SK-N-MC (cell line): ENCODE results near the gene MSRB1.
"Not testable (repeated sequence)": the region's sequence is repeated elsewhere in the genome, so short reads cannot be mapped to it uniquely, and the experiment has no call there.

Experiments
- DNase-seq: peaks from one replicate; pipeline ENCODE4 v3.0.0-alpha.2; 2011; ENCODE audit warnings: low read depth, low spot score
- H3K27ac ChIP-seq: fragments of 200-600 bp; sonication (generic); 2 replicates; pipeline ENCODE4 v1.5.1; 2016; ENCODE audit warnings: mixed run types
- H3K36me3 ChIP-seq: fragments of 200-600 bp; sonication (generic); 2 replicates; pipeline ENCODE4 v1.6.1; 2017; ENCODE audit warnings: antibody characterized with exemption, low read length, mixed read lengths; ENCODE audit not compliant: insufficient read depth
- H3K4me3 ChIP-seq: fragments of 200-600 bp; sonication (generic); 2 replicates; pipeline ENCODE4 v1.5.1; 2016
- H3K9ac ChIP-seq: fragments of 200-600 bp; sonication (generic); 2 replicates; pipeline ENCODE4 v1.8.0; 2017; ENCODE audit warnings: mixed run types, mixed read lengths; ENCODE audit not compliant: insufficient read length
- H3K9me3 ChIP-seq: fragments of 200-600 bp; sonication (generic); 2 replicates; pipeline ENCODE4 v1.6.1; 2017; ENCODE audit warnings: low read depth, mild to moderate bottlenecking, antibody characterized with exemption, low read length, moderate library complexity, mixed read lengths
- EZH2 ChIP-seq: fragments of 200-600 bp; sonication (generic); IDR thresholded peaks from one replicate; pipeline ENCODE4 v1.6.1; 2017; ENCODE audit warnings: antibody characterized with exemption
- FOXP2 ChIP-seq: optimal IDR thresholded peaks from 2 replicates; pipeline ENCODE3; 2011; ENCODE audit warnings: mild to moderate bottlenecking, moderate library complexity; ENCODE audit not compliant: insufficient read depth; ENCODE audit errors: extremely low read length, control extremely low read depth
- POLR2AphosphoS5 ChIP-seq: IDR thresholded peaks from 2 replicates; pipeline ENCODE4 v1.6.1; 2012; ENCODE audit warnings: mild to moderate bottlenecking, low read depth, low read length, borderline replicate concordance

Gene MSRB1

DNA sequence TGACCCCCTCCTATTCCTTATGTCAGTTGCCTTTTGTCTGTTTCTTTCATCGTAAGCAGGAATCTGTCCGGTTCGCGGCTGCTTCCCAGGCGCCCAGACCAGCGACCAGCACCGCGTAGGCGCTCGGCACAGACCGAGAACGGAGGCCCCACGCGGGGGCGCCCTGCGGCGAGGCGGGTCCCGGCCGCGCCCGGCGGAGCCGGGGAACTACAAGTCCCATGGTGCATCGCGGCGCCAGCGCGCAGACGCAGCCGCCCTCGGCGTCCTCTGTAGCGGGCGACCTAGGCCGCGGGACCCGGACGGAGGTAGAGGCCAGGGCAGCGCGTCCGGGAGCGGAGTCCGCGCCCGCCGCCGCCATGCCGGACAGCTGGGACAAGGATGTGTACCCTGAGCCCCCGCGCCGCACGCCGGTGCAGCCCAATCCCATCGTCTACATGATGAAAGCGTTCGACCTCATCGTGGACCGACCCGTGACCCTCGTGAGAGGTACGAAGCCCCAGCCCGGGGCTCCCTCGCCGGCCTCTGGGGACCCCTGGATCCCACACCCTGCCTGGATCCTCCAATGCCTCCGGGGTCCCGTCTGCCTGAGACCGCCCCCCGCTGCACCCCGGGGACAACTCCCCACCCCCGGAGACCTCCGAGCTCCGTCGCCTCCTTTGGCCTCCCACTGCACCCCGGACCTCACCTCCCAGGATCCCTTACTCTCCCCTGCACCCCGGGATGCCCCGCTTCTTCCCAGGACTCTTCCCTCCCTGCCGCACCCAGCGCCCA lies 16.5 kb upstream of the MSRB1 start, which contains the start of gene NDUFB10:
Gene NDUFB10 (plus strand): TSS at position 270 of the 771 bp plus-strand sequence. CDS start 87 bp downstream, at position 357.
- TF ChIP-seq EZH2 = no peak
- no peak for TF ChIP-seq FOXP2
- peak; percentile 85; the same call in 1 of the 2 replicates for TF ChIP-seq POLR2AphosphoS5
- H3K27ac ChIP-seq = peak within 1 kb of the TSS; percentile 70
- DNase-seq = no peak
- no peaks in the 10 kb centered on the region for H3K9me3 ChIP-seq
- H3K4me3 ChIP-seq = peak within 1 kb of the TSS; percentile 98
- peak within 1 kb of the TSS; percentile 94 for H3K9ac ChIP-seq
- peaks cover 27% of the 10 kb centered on the region for H3K36me3 ChIP-seq

DNA sequence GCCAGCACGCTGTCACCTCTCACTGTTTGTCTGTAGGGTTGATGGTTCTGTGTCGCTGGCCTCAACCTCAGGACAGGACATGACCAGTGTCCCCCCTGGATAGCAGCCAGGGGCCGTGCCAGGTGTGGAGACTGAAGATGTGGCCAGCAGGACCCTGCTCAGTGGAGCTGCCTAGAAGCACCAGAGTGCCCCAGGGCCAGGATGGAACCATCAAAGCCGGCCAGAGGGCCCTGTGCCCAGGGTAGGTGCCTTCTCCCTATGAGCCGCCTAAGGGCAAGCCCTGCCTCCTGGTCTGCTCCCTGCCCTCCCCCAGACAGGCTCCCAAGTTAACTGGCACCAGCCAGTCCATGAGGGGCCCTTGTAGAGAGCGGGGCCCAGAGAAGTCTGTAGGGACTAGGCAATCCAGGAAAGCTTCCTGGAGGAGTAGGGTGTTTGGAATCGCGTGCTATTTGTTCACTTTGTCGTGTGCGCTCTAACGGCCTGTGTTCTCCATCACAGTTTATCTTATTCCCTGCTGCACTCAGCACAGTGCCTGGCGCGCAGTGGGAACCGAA lies 15.8 kb upstream of the MSRB1 start:
- Histone ChIP-seq H3K9ac (peak overlapping the region; percentile 94), H3K36me3 (peaks cover 23% of the 10 kb centered on the region), H3K4me3 (peak overlapping the region; percentile 98), H3K27ac (0 out of 2 replicates have a peak overlapping the region, but pooled peaks have one; percentile 27), H3K9me3 (no peaks in the 10 kb centered on the region)
- TF ChIP-seq EZH2 = no peak
- no peak for TF ChIP-seq FOXP2
- no peak for TF ChIP-seq POLR2AphosphoS5
- DNase-seq = no peak

DNA sequence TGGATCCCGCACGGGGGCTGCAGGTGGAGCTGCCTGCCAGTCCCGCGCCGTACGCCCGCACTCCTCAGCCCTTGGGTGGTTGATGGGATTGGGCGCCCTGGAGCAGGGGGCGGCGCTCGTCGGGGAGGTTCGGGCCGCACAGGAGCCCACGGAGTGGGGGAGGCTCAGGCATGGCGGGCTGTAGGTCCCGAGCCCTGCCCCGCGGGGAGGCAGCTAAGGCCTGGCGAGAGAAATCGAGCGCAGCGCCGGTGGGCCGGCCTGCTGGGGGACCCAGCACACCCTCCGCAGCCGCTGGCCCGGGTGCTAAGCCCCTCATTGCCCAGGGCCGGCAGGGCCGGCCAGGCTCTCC lies 15.1 kb upstream of the MSRB1 start:
- H3K9me3 ChIP-seq, DNase-seq: not testable (repeated sequence)

DNA sequence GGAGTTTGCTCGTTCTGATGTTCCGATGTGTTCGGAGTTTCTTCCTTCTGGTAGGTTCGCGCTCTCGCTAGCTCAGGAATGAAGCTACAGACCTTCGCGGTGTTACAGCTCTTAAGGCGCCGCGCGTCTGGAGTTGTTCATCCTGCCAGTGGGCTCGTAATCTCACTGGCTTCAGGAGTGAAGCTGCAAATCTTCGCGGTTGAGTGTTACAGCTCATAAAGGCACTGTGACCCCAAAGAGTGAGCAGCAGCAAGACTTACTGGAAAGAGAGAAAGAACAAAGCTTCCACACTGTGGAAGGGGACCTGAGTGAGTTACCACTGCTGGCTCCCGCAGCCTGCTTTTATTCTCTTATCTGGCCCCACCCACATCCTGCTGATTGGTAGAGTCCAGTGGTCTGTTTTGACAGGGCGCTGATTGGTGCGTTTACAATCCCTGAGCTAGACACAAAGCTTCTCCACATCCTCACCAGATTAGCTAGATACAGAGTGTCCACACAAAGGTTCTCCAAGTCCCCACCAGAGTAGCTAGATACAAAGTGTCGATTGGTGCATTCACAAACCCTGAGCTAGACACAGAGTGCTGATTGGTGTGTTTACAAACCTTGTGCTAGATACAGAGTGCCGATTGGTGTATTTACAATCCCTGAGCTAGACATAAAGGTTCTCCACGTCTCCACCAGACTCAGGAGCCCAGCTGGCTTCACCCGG lies 14.6 kb upstream of the MSRB1 start:
- H3K9me3 ChIP-seq, H3K4me3 ChIP-seq, H3K9ac ChIP-seq, DNase-seq: not testable (repeated sequence)
- H3K27ac ChIP-seq = 0 out of 2 replicates have a peak overlapping the region, but pooled peaks have one; percentile 46
- H3K36me3 ChIP-seq = peaks cover 11% of the 10 kb centered on the region

More for the DNA sequence above, 15.1 kb upstream of the MSRB1 start:
- not testable (repeated sequence) for H3K4me3 ChIP-seq, H3K27ac ChIP-seq, H3K9ac ChIP-seq
- peaks cover 16% of the 10 kb centered on the region for H3K36me3 ChIP-seq

DNA sequence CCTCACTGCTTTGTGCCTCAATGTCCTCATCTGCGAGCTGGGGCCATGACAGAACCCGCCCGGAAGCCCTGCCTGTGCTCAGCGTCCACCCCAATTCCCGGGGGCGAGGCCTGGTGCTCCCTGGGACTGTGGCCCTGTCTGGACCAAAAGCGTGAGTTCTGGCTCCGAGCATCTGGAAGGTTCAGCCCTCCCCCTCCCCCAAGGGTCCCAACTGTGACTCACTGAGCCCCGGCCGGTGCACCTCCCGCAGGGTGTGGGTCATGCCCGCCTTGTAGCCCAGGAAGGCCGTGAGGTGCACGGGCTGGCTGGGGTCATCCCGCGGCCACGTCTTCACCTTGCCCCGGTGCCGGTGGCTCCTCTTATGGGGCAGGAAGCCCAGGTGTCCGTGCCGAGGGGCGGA lies 10.7 kb upstream of the MSRB1 start:
- TF ChIP-seq EZH2 = no peak
- TF ChIP-seq FOXP2 = no peak
- no peak for TF ChIP-seq POLR2AphosphoS5
- DNase-seq = no peak
- no peak overlapping the region for H3K9ac ChIP-seq

DNA sequence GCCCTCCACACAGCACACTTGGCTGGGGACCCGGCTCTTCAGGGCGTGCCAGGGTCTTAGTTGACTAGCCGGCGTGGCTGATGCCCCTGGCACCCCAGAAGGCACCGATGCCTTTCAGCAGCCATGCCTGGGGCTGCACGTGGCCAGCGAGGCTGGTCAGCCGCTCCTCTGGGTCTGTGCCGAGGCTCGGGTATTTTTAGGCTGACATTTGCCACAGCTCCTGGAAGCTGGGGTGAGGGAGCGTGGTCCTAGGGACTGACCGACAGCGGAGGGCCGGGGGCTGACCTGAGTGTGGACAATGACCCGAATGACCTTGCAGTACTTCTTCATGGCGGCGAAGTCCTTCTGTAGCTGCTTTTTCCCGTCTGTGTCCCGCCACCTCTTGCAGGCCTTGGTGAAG lies 7.6 kb upstream of the MSRB1 start:
- H3K9me3 ChIP-seq = no peaks in the 10 kb centered on the region
- no peak overlapping the region for H3K9ac ChIP-seq
- DNase-seq = no peak
- no peaks in the 10 kb centered on the region for H3K36me3 ChIP-seq
- no peak overlapping the region for H3K27ac ChIP-seq
- TF ChIP-seq FOXP2 (no peak), EZH2 (no peak)
- H3K4me3 ChIP-seq = no peak overlapping the region

More for the DNA sequence above, 10.7 kb upstream of the MSRB1 start:
- H3K36me3 ChIP-seq = no peaks in the 10 kb centered on the region
- no peak overlapping the region for H3K4me3 ChIP-seq
- H3K9me3 ChIP-seq = no peaks in the 10 kb centered on the region
- H3K27ac ChIP-seq = no peak overlapping the region

DNA sequence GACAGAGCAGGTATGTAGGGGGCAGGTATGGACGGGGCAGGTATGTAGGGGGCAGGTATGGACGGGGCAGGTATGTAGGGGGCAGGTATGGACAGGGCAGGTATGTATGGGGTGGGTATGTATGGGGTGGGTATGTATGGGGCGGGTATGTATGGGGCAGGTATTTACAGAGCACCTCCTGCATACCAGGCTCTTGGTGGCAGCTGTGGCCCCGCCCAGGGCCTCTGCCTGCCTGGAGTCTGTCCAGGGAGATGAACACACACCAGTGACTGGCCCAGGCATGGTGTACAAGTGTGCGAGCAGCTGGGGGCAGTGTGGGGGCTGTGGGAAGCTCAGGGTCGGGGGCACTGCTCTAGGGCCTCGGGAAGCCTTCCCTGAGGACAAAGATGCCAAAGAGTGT lies 7.0 kb upstream of the MSRB1 start:
- Histone ChIP-seq H3K27ac (no peak overlapping the region), H3K36me3 (no peaks in the 10 kb centered on the region), H3K4me3 (no peak overlapping the region), H3K9ac (no peak overlapping the region), H3K9me3 (no peaks in the 10 kb centered on the region)
- DNase-seq = no peak
- no peak for TF ChIP-seq EZH2
- no peak for TF ChIP-seq POLR2AphosphoS5
- no peak for TF ChIP-seq FOXP2

DNA sequence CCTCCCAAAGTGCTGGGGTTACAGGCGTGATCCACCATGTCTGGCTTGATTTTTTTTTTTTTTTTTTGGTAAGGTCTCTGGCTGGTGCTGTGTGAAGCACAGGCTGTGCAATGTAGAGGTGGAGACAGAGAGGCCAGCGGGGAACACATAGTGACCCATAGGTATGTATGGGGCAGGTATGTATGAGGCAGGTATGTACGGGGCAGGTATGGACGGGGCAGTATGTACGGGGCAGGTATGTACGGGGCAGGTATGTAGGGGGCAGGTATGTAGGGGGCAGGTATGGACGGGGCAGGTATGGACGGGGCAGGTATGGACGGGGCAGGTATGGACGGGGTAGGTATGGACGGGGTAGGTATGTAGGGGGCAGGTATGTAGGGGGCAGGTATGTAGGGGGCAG lies 6.5 kb upstream of the MSRB1 start:
- H3K9me3 ChIP-seq = no peaks in the 10 kb centered on the region
- no peak for DNase-seq
- no peak overlapping the region for H3K9ac ChIP-seq
- no peaks in the 10 kb centered on the region for H3K36me3 ChIP-seq
- no peak overlapping the region for H3K27ac ChIP-seq
- TF ChIP-seq POLR2AphosphoS5 (no peak), EZH2 (no peak), FOXP2 (no peak)
- no peak overlapping the region for H3K4me3 ChIP-seq
